Activated T-cell treated with anti-CD3 and anti-CD28 coated beads, Interleukin-2, amount 50 U/mL, for 1 hour (primary cell): ENCODE measurements around the gene AMER1.
"Not testable (repeated sequence)": the region's sequence is repeated elsewhere in the genome, so short reads cannot be mapped to it uniquely, and the experiment has no call there.

Source experiments
- DNase-seq: peaks from one replicate; pipeline ENCODE4 v3.0.0-alpha.2; 2020

AMER1 gene

DNA sequence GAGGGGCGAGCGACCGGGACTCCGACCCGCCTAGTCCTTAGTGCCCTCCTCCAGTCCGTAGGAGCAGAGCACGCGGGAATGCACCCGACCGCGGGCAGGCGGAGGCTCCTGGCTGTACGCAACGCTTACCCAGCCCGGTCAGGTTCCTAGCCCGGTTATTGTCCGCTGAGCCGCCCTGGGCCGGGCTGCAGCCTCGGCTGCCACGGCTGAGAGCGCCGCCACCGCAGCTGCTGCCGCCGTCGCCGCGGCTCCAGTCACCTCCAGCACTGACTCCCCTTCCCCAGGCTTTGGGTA is at the start of gene AMER1:
Gene AMER1, minus strand, starts transcription at position 268 of the 294 bp plus-strand sequence. CDS start 12,422 bp downstream, outside the sequence.
- DNase-seq: no peak

DNA sequence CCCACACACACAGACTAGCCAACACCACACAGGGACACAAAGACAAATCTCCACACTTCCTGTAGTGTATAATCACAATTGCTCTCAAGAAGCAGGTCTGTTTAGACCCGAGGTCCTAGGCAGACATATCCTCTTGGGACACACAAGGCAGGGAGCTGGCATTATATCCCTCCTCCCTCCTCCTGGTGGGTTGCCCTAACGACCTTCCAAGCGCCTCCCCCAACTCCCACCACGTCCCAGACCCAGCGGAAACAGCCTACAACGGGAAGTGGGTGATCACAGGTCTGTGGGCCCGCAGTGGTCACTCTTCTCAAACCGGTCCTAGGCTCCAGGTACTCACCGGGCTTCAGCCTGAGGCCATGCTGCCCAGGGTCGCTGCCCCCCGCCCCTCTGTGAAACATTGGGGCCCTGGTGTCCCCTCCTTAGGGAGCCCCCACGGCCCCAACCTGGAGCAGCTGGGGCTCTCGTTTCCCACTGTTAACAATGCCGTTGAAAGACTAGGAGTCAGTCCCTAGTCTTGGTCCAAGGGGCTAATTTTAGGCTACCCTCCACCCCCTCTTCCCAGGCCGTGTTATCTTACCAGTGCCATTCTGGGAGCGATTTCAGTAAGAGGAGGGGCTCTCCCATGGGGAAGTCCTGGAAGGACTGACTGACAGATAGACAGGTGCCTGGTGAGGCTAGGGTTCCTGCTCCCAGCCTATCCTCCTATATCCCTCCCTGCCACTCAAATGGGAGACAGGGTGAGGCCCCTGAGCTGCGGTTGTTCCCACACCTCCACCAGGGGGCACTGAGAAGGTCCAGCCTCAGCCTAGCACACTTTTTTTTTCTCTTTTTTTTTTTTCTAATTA is 24.8 kb upstream of the AMER1 start, which contains the start of gene ASB12:
Gene ASB12, minus strand, starts transcription at position 485 of the 848 bp plus-strand sequence. CDS start 4,957 bp downstream, outside the sequence.
- no peak for DNase-seq

DNA sequence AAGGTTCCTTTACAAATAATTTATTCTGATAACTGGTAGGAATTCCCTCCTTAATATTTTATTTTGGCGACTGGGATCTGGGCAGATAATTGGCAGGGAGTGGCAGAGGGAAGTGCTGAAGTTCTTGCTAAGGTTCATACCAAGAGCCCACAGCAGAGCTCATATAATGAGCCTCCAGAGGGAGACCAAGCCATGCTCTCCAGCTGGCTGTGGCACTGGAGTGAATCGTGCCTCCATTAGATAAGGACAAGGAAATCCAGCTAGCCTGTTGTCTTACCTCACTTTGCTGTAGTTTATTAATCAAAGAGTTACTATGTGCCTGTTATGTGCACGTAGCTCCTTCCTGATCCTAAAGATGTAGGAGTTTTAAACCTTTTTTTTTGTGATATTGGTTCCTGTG is 23.6 kb upstream of the AMER1 start:
- no peak for DNase-seq

DNA sequence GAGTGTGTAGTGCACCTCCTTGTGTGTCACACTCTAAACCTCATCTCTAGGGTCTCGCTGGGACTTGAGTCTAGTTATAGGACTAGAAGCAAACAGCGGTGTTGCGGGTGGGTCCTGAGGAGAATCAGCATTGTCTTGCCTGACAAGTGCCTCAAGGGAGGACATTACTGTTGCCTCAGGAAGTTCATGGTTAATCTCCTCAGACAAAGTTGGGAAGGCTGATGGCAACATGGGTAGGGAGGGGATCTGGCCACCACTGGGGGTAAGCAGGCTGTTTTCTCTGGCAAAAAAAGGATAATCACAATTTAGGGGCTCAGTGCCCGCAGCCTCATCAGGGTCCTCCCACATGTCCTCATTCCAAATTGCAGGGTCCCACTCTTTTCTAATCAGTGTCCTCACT is 12.5 kb upstream of the AMER1 start:
- DNase-seq: no peak

DNA sequence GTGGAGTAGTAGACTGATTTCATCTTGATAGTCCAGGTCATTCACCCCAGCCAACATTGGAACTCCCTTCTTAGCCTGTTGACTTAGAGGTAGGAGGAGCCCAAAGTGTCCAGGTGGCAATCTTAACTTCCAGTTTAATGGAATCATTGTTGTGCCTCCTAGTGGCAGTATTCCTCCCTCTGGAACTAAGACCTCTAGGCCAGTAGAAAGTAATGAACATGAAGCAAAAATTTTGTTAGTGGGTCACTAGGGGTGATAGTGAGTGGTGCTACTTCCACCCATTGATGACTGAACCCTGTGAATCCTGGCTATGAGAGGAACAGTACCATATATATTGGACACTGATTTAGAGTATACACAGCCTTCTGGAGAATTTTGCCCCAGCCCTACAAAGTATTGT is 8.5 kb upstream of the AMER1 start:
- DNase-seq: not testable (repeated sequence)

DNA sequence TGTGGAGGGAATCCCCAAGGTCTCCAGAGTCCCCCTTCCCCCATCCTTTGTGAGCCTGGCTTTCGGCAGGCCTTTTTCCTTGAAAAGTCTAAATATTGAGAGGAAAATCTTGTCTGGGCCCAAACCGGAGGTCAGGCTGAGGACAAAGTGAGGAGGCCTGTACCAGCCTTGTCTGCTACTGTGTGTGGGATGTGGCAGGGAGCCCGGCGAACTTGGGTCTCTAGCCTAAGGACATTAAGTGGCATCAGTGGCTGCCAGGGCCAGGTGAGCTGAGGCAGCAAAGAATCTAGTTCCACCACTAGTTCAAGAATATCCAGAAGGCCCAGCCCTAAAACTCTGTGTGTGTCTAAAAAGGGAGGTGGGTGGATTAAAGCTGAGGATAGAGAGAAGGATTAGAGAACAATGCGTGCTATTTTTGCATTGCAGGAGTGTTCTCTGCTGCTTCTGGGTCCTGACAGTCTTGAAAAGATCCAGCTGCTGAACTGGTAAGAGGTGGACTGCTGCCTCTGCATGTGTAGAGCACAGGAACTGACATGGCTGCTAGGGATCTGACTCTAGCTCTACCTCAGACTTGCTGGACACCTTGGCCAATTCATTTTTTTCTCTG is 1.2 kb upstream of the AMER1 start:
- DNase-seq: no peak

DNA sequence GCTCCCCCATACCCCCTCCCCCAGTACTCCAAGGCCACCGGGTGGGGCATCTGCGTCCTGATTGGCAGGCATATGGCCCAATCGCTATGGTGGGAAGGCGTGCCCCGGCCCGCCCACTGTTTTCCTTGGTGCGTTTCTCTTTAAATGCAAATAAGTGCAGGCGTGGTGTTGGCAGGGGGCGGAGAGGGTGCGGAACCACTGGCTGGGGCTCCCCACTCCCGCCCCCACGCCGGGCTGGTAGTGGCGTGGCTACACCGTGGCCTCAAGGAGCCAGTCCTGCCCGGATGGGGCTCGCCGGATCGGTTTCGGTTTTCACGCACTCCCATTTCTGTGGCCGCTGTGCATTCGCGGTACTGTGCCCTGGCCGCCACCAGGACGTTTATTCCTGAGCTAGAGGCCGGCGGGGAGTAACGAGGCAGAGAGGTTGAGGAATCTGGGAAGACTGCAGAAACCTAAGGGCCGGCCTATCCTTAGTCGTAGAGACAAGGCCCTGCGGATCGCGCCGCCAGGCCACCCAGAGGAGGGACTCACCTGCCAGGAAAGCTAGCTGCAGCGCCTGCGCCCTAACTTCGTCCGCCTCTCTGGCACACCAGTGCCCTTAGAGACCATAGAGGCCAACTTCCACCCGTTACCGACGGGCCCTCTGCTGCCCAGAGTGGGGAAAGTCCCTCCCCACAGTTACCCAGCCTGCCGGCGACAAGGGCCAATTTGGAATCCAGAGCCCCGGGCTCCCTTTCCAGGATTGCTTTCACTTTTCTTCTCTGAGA is 410 bp upstream of the AMER1 start:
- DNase-seq: peak; percentile 88

DNA sequence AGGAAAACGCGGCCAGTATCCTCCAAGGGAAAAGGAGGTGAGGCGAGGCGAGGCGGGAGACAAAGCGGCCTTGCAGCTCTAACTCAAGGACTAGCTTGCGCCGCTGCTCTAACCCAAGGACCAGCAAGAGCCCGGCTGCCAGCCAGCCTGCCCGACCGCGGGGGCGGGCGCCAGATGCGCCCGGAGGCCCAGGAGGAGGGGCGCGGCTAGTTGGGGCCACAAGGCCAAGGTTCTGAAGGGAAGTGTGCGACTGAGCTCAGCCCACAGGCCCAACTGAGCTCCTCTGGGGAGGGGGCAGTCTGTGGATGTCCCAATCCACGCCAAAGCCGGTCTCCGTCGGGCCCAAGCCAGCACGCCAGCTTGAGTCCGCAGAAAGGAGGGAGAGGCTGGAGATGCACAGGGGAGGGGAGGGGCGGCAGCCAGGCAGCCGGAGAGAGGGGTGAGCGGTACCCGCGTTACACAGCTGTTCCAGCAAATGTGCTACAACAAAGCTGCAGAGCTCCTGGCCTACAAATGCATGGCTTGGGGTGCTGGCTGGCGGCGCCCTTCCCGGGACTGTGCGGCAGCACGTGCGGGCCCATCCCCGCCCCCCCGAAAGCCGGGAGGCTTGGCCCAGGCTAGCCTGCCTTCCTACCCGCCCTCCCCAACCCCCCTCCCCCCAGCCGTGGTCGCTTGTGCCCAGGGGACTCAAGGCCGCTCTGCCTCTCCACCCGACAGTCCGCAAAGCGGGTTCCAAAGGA is 637 bp downstream of the AMER1 start:
- DNase-seq: no peak

DNA sequence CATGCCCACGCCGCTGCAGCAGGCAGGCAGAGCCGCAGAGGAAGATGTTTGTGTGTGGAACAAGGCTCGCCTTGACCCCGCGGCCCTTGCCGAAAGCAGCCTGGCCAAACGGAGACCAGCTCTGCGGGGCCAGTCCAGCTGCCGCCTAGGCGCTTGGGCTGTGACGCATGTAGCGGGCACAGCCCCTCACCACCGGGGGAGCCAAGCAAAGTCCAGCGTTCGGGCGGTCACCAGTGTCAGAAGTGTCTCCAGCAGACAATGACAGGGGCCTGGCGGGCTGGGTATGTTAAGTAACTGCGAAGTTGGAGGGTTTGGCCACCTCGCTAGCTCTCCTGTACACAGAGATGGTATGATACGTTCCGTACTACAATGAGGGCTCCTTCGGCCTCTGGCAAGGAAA is 1.3 kb downstream of the AMER1 start:
- no peak for DNase-seq

DNA sequence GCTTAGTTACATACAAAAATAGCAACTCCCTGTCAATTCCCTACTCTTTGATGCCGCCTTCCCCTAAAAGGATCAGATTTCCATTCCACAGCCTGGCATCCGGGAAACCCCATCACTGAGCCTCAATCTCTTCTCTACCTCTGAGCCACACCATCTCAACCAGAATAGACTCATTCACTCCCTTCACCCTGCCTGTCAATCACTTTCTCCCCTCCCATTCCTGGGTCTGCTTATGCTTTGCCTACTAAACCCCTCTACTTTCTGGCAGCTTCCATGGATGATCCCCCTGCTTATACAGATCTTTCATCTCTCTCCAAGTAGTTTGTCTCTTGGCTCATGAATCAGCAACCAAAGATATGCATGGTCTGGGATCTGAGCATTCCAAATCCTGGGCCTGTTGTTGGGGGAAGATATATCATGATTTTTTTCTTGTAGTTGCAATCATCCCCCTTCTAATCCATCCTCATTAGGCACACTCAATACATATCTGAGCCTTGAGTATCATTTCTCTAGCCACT is 2.6 kb downstream of the AMER1 start:
- DNase-seq: no peak

DNA sequence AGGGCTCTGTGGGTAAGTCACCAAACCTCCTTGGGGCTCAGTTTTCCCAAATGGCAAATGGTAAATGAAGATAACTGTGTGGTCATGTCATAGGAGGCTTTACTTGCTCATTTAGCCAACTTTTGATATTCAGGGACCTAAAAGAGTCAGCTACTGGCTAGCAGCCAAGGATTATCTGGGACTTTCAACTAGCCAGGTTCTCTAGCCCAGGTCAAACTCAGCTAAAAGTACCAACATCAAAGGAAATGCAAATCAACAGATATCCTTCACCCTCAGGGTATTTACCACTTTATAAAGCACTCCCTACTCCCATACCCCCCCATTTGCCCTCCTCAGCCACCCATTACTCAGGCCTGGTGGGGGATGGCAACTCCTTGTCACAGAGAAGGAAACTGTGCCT is 7.5 kb downstream of the AMER1 start:
- DNase-seq: no peak

DNA sequence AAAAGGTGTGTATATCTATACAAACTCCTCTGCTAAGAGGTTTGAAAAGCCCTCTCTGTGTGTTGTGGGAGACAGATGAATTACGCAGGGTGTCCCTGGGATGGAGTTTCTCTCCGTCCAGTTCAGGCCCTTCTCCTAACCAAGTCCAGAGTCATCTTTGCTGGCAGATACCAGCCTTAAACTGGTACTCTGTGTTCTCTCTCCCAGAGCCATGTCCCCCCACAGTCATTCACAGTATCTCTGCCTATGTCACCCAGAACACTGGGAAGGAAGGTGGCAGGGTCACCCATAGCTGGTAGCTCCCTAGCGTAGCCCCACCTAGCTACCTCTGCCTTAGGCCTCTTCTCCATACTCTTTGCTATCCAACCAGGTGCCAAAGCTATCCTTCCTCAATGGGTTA is 8.9 kb downstream of the AMER1 start:
- DNase-seq: no peak

DNA sequence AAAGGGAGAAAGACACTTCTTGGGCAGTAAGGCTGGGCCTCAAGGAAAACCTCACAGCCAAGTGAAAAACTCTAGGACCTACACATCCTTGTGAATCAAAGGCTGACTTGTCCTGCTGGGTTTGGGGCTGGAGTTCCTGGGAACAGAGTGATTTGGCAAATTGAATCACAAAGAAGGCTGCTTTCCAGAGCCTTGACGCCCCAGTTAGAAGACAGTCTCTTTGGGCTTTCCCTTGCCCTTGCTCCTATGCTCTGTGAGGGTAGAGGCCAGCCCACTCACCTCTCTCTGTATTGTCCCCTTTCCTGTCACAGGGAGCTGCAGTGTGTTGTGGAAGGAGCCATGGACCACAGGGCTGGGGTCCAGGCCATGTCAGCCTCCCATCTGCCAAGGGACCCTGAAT is 9.6 kb downstream of the AMER1 start:
- DNase-seq: no peak

DNA sequence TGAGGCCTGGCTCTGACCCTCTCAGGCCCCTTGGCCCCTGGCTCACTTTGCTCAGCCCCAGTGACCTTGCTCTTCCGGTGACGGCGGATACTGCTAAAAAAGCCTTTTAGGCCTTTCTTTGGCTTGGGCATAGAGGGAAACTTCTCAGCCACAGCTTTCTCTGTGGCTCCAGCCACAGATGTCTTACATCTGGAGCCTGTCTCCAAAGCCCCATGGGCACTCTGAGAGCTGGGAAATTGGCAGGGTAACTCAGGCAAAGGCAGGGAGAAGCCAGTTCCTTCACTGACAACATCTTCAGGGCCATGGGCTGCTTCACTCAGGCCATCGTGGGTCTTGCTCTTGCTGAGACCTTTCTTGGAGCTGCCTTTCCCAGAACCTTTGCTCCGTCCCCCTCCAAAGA is 12.8 kb downstream of the AMER1 start:
- no peak for DNase-seq

DNA sequence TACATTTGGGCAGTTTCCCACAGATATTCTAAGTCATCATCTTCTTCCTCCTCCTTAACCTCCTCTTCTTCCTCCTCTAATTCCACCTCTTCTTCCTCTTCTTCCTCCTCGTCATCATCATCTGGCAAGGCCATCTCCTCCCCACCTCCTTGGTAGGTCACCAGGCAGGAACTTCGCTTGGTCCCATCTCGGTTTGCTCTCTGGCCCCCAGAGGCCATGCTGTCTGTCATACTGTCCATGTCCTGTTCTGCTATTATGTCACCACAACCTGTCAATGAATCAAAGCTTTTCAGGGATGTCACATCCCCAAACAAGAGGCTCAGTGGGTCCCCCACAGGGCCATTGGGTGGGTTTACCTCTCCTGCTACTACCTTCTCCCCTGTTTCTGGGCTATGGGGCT is 13.5 kb downstream of the AMER1 start:
- DNase-seq: no peak

DNA sequence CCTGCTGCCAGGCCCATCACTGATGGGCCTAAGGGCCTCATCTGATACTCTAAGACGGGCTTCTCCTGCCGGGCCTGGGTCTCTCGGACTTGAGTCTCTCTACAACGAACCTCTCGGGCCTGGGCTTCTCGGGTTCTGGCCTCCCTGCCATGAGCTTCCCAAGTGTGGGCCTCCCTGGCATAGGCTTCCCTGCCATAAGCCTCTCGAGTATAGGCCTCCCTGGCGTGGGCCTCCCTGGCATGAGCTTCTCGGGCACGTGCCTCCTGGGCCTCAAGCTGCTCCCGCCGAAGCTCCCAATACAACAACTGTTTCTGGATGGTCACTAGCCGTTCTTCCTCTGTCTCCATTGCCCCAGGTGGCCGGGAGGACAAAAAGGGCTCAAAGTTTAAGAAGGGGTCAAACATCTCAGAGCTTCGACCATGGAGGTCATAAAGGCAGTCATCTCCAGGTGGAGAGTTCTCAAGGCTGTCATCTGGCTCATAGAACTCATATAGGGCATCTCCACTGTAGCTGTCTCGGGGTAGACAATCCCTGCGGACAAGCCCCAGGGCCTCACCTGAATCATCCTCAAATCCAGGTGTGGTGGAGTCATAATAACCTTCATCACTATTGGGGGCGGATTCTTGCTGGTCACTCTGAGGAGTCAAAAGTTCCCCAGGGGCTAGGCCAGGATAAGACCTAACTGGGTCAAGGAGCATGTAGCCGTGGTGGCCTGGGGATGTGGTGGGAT is 14.1 kb downstream of the AMER1 start:
- no peak for DNase-seq

DNA sequence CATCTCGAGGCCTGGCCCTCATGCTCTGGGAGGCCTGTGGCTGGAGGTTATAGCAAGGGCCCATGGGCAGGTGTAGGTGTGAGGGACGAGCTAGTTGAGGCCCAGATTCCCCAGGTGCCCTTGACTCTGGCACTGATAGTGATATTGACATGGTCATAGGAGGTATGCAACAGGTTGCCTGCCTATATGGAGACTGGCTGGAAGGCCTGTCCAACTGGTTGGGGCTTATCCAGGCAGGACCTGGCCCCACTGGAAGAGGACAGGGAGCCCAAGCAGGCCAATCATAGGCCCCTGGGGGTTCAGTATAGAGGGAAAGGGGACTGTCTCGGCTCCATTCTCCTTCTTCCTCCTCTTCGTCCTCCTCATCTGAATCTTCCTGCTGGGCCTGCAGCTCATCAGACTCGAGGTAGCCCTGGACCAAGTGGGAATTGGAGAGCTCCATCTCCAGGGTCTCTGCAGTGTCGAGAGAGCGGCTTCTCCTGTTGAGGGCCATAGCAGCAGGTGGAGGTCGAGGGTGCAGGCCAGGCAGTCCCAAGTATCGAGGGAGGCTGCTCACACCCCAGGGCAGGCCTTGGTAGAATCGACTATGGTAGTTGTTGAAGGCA is 15.3 kb downstream of the AMER1 start:
- DNase-seq: no peak

DNA sequence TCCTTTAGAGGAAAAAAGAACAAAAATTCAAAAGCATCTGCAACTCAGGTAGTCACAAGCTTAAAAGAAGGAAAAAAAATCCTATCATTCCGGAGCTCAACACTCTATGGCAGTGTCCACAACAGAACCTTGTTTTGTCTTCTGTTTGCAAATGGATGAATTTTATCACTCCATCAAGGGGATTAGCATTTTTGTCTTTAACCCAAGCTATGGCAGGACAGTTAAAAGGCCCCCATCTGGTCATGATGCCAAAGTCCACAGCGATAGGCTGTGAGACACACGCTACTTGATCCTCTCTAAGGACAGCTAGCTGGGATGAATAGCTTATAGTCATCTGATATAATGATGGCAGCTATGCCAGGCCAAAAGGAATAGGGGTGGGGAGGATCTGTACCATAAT is 16.6 kb downstream of the AMER1 start:
- no peak for DNase-seq

DNA sequence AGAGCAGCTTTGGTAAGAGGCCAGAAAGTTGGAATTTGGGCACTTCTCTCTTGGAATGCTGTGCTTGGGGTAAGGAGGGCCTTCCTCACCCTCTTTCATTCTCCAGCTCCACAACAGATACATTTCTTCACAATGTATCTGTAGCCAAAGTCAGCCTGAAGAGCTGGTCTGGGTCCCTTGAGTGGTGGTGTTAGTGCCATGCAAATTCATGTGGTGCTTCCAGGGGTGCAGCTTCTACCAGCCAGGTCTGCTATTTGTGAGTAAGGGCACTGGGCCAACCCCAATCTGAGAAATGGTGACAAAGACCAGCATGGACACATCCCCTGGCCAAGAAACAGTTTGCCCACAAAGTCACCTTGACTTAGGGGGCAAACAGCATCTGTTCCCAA is 17.8 kb downstream of the AMER1 start:
- no peak for DNase-seq

DNA sequence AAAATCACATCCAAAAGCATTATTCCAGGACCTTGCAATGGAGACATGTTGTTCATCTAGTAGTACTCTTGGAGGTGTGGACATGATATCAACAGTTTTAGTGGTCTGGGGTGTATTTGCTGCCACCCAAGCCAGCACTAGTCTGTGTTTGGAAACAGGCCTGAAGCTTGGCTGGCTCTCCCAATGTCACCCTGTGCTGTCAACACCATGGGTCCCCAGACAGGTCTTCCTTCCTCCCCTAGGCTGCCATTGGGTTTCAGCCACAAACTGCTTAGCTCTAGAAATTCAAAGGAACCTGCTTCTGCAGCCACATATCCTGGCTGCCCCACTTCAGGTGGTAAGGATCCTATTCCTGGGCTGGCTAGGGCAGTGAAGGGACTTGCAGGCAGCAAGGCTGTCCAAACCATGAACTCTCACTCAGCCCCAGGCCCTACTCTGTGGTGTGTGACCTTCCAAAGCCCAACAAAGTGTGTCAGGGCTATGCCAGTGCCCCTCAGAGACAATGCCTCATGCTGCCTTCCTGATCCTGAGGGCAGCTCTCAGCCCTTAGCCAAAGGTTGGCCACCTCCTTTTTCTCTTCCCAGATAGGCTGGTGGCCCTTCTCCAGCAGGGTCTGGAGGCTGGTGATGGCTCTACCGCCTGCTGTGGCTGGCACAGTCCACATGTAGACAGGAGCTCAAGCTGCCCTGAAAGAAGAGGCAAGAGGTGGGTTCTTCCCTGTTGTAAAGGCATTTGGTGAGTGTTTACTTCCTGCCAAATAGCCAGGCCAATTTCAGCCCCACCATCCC is 18.3 kb downstream of the AMER1 start:
- DNase-seq: no peak

DNA sequence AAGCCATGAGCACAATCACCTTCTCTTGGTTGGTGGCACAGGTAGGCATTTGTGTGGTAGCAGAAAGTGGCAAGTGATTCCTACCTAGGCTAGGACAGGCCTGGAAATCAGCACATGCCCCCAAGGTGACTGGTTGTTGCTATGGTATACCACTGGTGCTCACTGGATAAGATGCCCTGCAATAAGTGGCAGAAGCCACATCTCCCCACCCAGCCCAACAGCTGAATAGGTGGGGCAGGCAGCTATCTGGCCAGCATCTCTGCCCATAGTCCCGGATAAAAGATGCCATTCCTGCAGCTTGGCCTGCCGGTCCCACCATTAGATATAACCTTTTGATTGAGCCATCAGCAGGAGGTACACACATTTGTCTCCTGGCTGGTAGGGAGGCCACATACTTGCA is 21.1 kb downstream of the AMER1 start:
- no peak for DNase-seq
